Loucy (cell line): ENCODE data around the gene EDRF1.

Experiments
- H2AFZ ChIP-seq: fragments of 200-600 bp; sonication (generic); 2 replicates; pipeline ENCODE4 v1.6.0; 2016; ENCODE audit warnings: antibody characterized with exemption, mild to moderate bottlenecking, low read length, moderate library complexity
- H3F3A ChIP-seq: fragments of 200-600 bp; 2 replicates; pipeline ENCODE4 v1.6.0; 2016; ENCODE audit warnings: antibody characterized with exemption, low read depth, mild to moderate bottlenecking
- H3K27me3 ChIP-seq: fragments of 200-600 bp; sonication (generic); 2 replicates; pipeline ENCODE4 v1.6.1; 2014; ENCODE audit warnings: low read length, mild to moderate bottlenecking; ENCODE audit not compliant: insufficient read depth, poor library complexity, severe bottlenecking
- H3K36me3 ChIP-seq: fragments of 200-600 bp; sonication (generic); 2 replicates; pipeline ENCODE4 v1.6.1; 2016; ENCODE audit warnings: low read length; ENCODE audit not compliant: insufficient read depth
- H3K4me1 ChIP-seq: fragments of 200-600 bp; sonication (generic); 2 replicates; pipeline ENCODE4 v1.5.1; 2014; ENCODE audit warnings: low read length, mild to moderate bottlenecking; ENCODE audit not compliant: insufficient read depth, poor library complexity, severe bottlenecking
- H3K4me2 ChIP-seq: fragments of 200-600 bp; sonication (generic); 2 replicates; pipeline ENCODE4 v1.6.0; 2014; ENCODE audit warnings: antibody characterized with exemption, low read length, low read depth, mild to moderate bottlenecking; ENCODE audit not compliant: poor library complexity, severe bottlenecking
- H3K4me3 ChIP-seq: fragments of 200-600 bp; sonication (generic); 2 replicates; pipeline ENCODE4 v1.5.1; 2014; ENCODE audit warnings: low read length, mild to moderate bottlenecking, mixed read lengths; ENCODE audit not compliant: poor library complexity, severe bottlenecking
- H3K79me2 ChIP-seq: fragments of 200-600 bp; sonication (generic); 2 replicates; pipeline ENCODE4 v1.6.1; 2014; ENCODE audit warnings: low read length; ENCODE audit not compliant: insufficient read depth
- H3K9ac ChIP-seq: fragments of 200-600 bp; sonication (generic); 2 replicates; pipeline ENCODE4 v1.6.0; 2014; ENCODE audit warnings: mild to moderate bottlenecking, low read depth, low read length, moderate library complexity; ENCODE audit not compliant: poor library complexity, severe bottlenecking
- H3K9me2 ChIP-seq: fragments of 200-600 bp; sonication (generic); replicated peaks from 2 replicates; pipeline ENCODE4 v1.6.1; 2016; ENCODE audit warnings: low read depth, low read length, mixed read lengths
- H3K9me3 ChIP-seq: fragments of 200-600 bp; sonication (generic); 2 replicates; pipeline ENCODE4 v1.6.1; 2014; ENCODE audit warnings: mild to moderate bottlenecking, antibody characterized with exemption, low read length, low read depth; ENCODE audit not compliant: insufficient read depth
- H4K20me1 ChIP-seq: fragments of 200-600 bp; sonication (generic); 2 replicates; pipeline ENCODE4 v1.6.0; 2014; ENCODE audit warnings: antibody characterized with exemption, low read length, mild to moderate bottlenecking; ENCODE audit not compliant: insufficient read depth, poor library complexity, severe bottlenecking
- CTCF ChIP-seq: fragments of 200-600 bp; sonication (generic); conservative IDR thresholded peaks from 2 replicates; pipeline ENCODE4 v1.5.1; 2014; ENCODE audit warnings: mild to moderate bottlenecking, antibody characterized with exemption, low read length
- EZH2phosphoT487 ChIP-seq: fragments of 200-600 bp; IDR thresholded peaks from 2 replicates; pipeline ENCODE4 v1.6.1; 2018; ENCODE audit warnings: antibody characterized with exemption, mild to moderate bottlenecking, moderate library complexity, borderline replicate concordance

Gene EDRF1

GRCh38 chr10:125722811-125723210 lies 3.3 kb downstream of the EDRF1 start:
- Histone ChIP-seq H3K9me2 (no peaks in the 10 kb centered on the region), H3K4me2 (peak overlapping the region; percentile 84), H3K9ac (peak overlapping the region; percentile 97), H4K20me1 (peaks cover 38% of the 10 kb centered on the region), H3K4me1 (peaks cover 29% of the 10 kb centered on the region), H3K4me3 (peak overlapping the region; percentile 98), H2AFZ (no peak overlapping the region), H3K79me2 (peaks cover 42% of the 10 kb centered on the region), H3K9me3 (no peaks in the 10 kb centered on the region), H3K27me3 (no peaks in the 10 kb centered on the region), H3F3A (no peaks in the 10 kb centered on the region), H3K36me3 (peaks cover 52% of the 10 kb centered on the region)
- TF ChIP-seq EZH2phosphoT487 (no peak), CTCF (no peak)

- H3K4me2 ChIP-seq = no peak overlapping the region
- H2AFZ ChIP-seq = no peak overlapping the region
- no peak overlapping the region for H3K4me3 ChIP-seq
- peaks cover 12% of the 10 kb centered on the region for H3K79me2 ChIP-seq
- H4K20me1 ChIP-seq = peaks cover 16% of the 10 kb centered on the region
- no peaks in the 10 kb centered on the region for H3K9me3 ChIP-seq
- H3K9ac ChIP-seq = no peak overlapping the region
- peaks cover 14% of the 10 kb centered on the region for H3K4me1 ChIP-seq
- no peaks in the 10 kb centered on the region for H3K9me2 ChIP-seq
- TF ChIP-seq EZH2phosphoT487 (no peak), CTCF (no peak)
- no peaks in the 10 kb centered on the region for H3K27me3 ChIP-seq
- peaks cover 85% of the 10 kb centered on the region for H3K36me3 ChIP-seq
- no peaks in the 10 kb centered on the region for H3F3A ChIP-seq
Observed at GRCh38 chr10:125726914-125727313, 7.4 kb downstream of the EDRF1 start.

GRCh38 chr10:125727436-125727835 lies 7.9 kb downstream of the EDRF1 start:
- peaks cover 85% of the 10 kb centered on the region for H3K36me3 ChIP-seq
- H4K20me1 ChIP-seq = peaks cover 12% of the 10 kb centered on the region
- H3K27me3 ChIP-seq = no peaks in the 10 kb centered on the region
- H3K4me2 ChIP-seq = no peak overlapping the region
- H2AFZ ChIP-seq = no peak overlapping the region
- no peak overlapping the region for H3K9ac ChIP-seq
- H3K9me2 ChIP-seq = no peaks in the 10 kb centered on the region
- peaks cover 8% of the 10 kb centered on the region for H3K4me1 ChIP-seq
- no peak for TF ChIP-seq CTCF
- peaks cover 7% of the 10 kb centered on the region for H3K79me2 ChIP-seq
- no peak overlapping the region for H3K4me3 ChIP-seq
- no peaks in the 10 kb centered on the region for H3F3A ChIP-seq
- H3K9me3 ChIP-seq = no peaks in the 10 kb centered on the region
